OCI-LY1 (cell line): ENCODE data around the gene PTPN4.

Source experiments
- EZH2 ChIP-seq: fragments of 200-600 bp; sonication (generic), shearing (Covaris generic); IDR thresholded peaks from 2 replicates; pipeline ENCODE4 v1.8.0; 2017; ENCODE audit warnings: borderline replicate concordance, mixed run types, mild to moderate bottlenecking, antibody characterized with exemption, low read length, moderate library complexity, mixed read lengths
- TF ChIP-seq, protein P1 (sequence below): fragments of 200-600 bp; sonication (generic), shearing (Covaris generic); IDR thresholded peaks from 2 replicates; pipeline ENCODE4 v1.5.1; 2017; ENCODE audit warnings: mild to moderate bottlenecking, antibody characterized with exemption, low read length, moderate library complexity, mixed read lengths

DNA sequence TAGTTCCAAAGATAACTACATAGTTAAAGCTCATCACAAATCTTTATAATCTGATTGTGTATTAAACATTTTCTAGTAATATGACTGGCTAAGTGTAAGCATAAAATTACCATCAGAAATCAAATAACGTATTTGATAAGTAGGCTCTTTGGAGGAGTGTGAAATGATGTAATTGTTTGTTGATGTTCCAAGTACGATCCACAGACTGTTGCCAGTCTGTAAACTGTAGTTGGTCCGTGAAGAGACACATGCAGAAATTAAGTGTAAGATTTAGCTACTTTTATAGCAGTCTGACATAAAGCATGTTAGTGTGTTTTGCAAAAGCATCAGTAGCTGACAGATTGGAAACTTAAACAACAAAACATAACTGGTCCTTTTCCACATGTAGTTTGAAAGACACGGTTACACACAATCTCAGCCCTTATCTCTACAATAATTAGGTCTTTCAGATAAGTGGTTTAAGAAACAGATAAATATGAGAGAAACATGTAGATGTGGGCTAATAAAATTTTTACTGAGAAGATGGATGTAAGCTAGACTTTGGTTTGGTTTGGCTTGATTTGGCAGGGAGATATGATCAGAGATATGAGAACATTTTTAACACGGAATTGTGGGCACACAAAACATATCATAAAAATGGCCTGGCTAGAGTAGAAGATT is 138.1 kb downstream of the PTPN4 start:
- TF ChIP-seq, protein P1, sequence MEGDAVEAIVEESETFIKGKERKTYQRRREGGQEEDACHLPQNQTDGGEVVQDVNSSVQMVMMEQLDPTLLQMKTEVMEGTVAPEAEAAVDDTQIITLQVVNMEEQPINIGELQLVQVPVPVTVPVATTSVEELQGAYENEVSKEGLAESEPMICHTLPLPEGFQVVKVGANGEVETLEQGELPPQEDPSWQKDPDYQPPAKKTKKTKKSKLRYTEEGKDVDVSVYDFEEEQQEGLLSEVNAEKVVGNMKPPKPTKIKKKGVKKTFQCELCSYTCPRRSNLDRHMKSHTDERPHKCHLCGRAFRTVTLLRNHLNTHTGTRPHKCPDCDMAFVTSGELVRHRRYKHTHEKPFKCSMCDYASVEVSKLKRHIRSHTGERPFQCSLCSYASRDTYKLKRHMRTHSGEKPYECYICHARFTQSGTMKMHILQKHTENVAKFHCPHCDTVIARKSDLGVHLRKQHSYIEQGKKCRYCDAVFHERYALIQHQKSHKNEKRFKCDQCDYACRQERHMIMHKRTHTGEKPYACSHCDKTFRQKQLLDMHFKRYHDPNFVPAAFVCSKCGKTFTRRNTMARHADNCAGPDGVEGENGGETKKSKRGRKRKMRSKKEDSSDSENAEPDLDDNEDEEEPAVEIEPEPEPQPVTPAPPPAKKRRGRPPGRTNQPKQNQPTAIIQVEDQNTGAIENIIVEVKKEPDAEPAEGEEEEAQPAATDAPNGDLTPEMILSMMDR = no peak
- TF ChIP-seq EZH2 = no peak
